Measurements from ENCODE around the gene COPS2.

GRCh38 chr15:49174902-49175301 is 19.5 kb upstream of the COPS2 start:
- TF ChIP-seq MYC (IDR thresholded peaks at IDR 0.05; ENCODE audit: low read depth, low read length) (no peak), CTCF (IDR thresholded peaks at IDR 0.05; ENCODE audit: low read depth, low read length) (no peak), POLR2A (IDR thresholded peaks at IDR 0.05; ENCODE audit: extremely low read depth, insufficient read length) (no peak), MAX (IDR thresholded peaks at IDR 0.05; ENCODE audit: low read depth, low read length) (no peak)
